Activated CD4-positive, CD25-positive, alpha-beta regulatory T cell treated with anti-CD3 and anti-CD28 coated beads, Interleukin-2, amount 50 U/mL, for 72 hours (primary cell): ENCODE results near the gene IL1RAPL1.

Experiments used
- DNase-seq: peaks from one replicate; pipeline ENCODE4 v3.0.0; 2021

The IL1RAPL1 gene

GRCh38 chrX:29834764-29835163, 1247.5 kb downstream of the IL1RAPL1 start:
- DNase-seq = no peak

GRCh38 chrX:29841750-29842149, 1254.5 kb downstream of the IL1RAPL1 start:
- DNase-seq = no peak

GRCh38 chrX:29842552-29842951, 1255.3 kb downstream of the IL1RAPL1 start:
- no peak for DNase-seq

GRCh38 chrX:29851857-29852605, 1264.8 kb downstream of the IL1RAPL1 start:
- no peak for DNase-seq

- no peak for DNase-seq
These were observed 1265.5 kb downstream of the IL1RAPL1 start for GRCh38 chrX:29852767-29853166.

- no peak for DNase-seq
These were observed 1271.5 kb downstream of the IL1RAPL1 start for GRCh38 chrX:29858714-29859113.

- no peak for DNase-seq
These were observed 1275.0 kb downstream of the IL1RAPL1 start for GRCh38 chrX:29862126-29862677.

GRCh38 chrX:29867971-29868370, 1280.7 kb downstream of the IL1RAPL1 start:
- no peak for DNase-seq

GRCh38 chrX:29869837-29870236, 1282.6 kb downstream of the IL1RAPL1 start:
- DNase-seq = no peak

- no peak for DNase-seq
These were observed 1283.4 kb downstream of the IL1RAPL1 start for GRCh38 chrX:29870608-29871007.

GRCh38 chrX:29872831-29873230, 1285.6 kb downstream of the IL1RAPL1 start:
- DNase-seq = no peak

GRCh38 chrX:29876733-29877132, 1289.5 kb downstream of the IL1RAPL1 start:
- no peak for DNase-seq

GRCh38 chrX:29880977-29881376, 1293.7 kb downstream of the IL1RAPL1 start:
- no peak for DNase-seq

- DNase-seq = no peak
These were observed 1302.8 kb downstream of the IL1RAPL1 start for GRCh38 chrX:29890004-29890403.

GRCh38 chrX:29890646-29891200, 1303.5 kb downstream of the IL1RAPL1 start:
- DNase-seq = no peak

GRCh38 chrX:29902004-29902403, 1314.8 kb downstream of the IL1RAPL1 start:
- no peak for DNase-seq

GRCh38 chrX:29903360-29903759, 1316.1 kb downstream of the IL1RAPL1 start:
- no peak for DNase-seq

GRCh38 chrX:29911673-29912072, 1324.4 kb downstream of the IL1RAPL1 start:
- DNase-seq = no peak

- DNase-seq = no peak
These were observed 1326.4 kb downstream of the IL1RAPL1 start for GRCh38 chrX:29913647-29914046.

- no peak for DNase-seq
These were observed 1335.4 kb downstream of the IL1RAPL1 start for GRCh38 chrX:29922607-29923006.

- no peak for DNase-seq
These were observed 1338.8 kb downstream of the IL1RAPL1 start for GRCh38 chrX:29926056-29926455.

- DNase-seq = no peak
These were observed 1339.4 kb downstream of the IL1RAPL1 start for GRCh38 chrX:29926659-29927058.

GRCh38 chrX:29935455-29935854, 1348.2 kb downstream of the IL1RAPL1 start:
- no peak for DNase-seq

GRCh38 chrX:29940750-29941149, 1353.5 kb downstream of the IL1RAPL1 start:
- DNase-seq = no peak

- DNase-seq = no peak
These were observed 1354.0 kb downstream of the IL1RAPL1 start for GRCh38 chrX:29941287-29941686.
